Measurements from ENCODE around the gene NUMB. TPM values are rescaled to one million over a fixed set of nuclear protein-coding genes. Genes with fewer than 3 reads are reported as not detected.
A peak's percentile ranks its signal among the peaks of the same experiment; 100 is the strongest.

Gene NUMB
- total RNA-seq, 1 experiment from 2014 or later = 46.5 TPM

GRCh38 chr14:73339846-73340595 is 118.3 kb downstream of the NUMB start:
- TF ChIP-seq CTCF (conservative IDR thresholded peaks at IDR 0.05) = no peak
- Histone ChIP-seq H3K23ac (ENCODE audit: insufficient read length, low read depth, low read length) (no peak overlapping the region), H3K27me3 (ENCODE audit: insufficient read depth, low read length) (no peaks in the 10 kb centered on the region), H3K79me1 (ENCODE audit: insufficient read depth, low read depth, low read length, poor library complexity, severe bottlenecking) (no peaks in the 10 kb centered on the region), H3K4me2 (ENCODE audit: insufficient read depth, insufficient read length, low read length) (no peak overlapping the region), H3K4ac (ENCODE audit: low read depth, low read length) (no peak overlapping the region), H3K18ac (ENCODE audit: insufficient read length, low read depth, low read length) (no peak overlapping the region), H3K14ac (ENCODE audit: insufficient read depth, low read length) (no peak overlapping the region), H4K91ac (ENCODE audit: insufficient read length, low read depth, low read length) (no peak overlapping the region), H2BK120ac (ENCODE audit: low read depth, low read length, poor library complexity, severe bottlenecking) (no peak overlapping the region), H3K27ac (ENCODE audit: insufficient read length, low read depth, low read length) (no peak overlapping the region), H3K9me3 (ENCODE audit: control insufficient read depth, low read depth, low read length) (no peaks in the 10 kb centered on the region), H2BK15ac (ENCODE audit: low read depth, low read length) (no peak overlapping the region), H2AK5ac (ENCODE audit: insufficient read length, low read length) (no peak overlapping the region), H3K9ac (ENCODE audit: extremely low read depth, insufficient read length, low read length) (no peak overlapping the region), H4K8ac (replicated peaks; ENCODE audit: insufficient read length, low read depth, low read length) (no peak overlapping the region), H3K56ac (ENCODE audit: insufficient read length, low read depth, low read length) (no peak overlapping the region), H3T11ph (ENCODE audit: low read length) (no peak overlapping the region), H2BK5ac (ENCODE audit: insufficient read length, low read length) (no peak overlapping the region), H3K79me2 (ENCODE audit: insufficient read depth, low read length) (no peaks in the 10 kb centered on the region), H2BK12ac (ENCODE audit: insufficient read length, low read depth, low read length) (no peak overlapping the region), H4K5ac (ENCODE audit: insufficient read length, low read depth, low read length) (no peak overlapping the region), H4K20me1 (ENCODE audit: control insufficient read depth, insufficient read depth, insufficient read length) (no peaks in the 10 kb centered on the region), H2BK20ac (ENCODE audit: low read depth, low read length, poor library complexity, severe bottlenecking) (no peak overlapping the region), H2AFZ (ENCODE audit: low read length) (no peak overlapping the region), H3K4me1 (ENCODE audit: insufficient read depth, low read length) (no peaks in the 10 kb centered on the region), H3K23me2 (ENCODE audit: insufficient read length, low read depth, low read length, poor library complexity, severe bottlenecking) (no peaks in the 10 kb centered on the region)
- no peak for DNase-seq
- Mint-ChIP-seq H3K4me3 (no peak overlapping the region; a peak in 1 of 5 replicates), H3K36me3 (ENCODE audit: insufficient read depth in 1 of 3, low read depth in 3 of 3) (no peaks in the 10 kb centered on the region), H3K9me3 (no peaks in the 10 kb centered on the region), H3K27ac (peak overlapping the region in 2 of 3 experiments; percentile 67 to 72; a peak in 3 of 7 replicates), H3K27me3 (ENCODE audit: low read depth) (no peaks in the 10 kb centered on the region), H3K4me1 (peaks cover 13 to 14% of the 10 kb centered on the region in 2 experiments)
- WGBS (ENCODE audit: extremely low coverage, insufficient read length, low lambda C conversion rate) = no CpG with 5 or more reads among the region's 6 CpGs
